AG09319 (cell line): ENCODE measurements around the gene APP.

Source experiments
- DNase-seq: peaks from one replicate; pipeline ENCODE4 v3.0.0-alpha.2; 2010; ENCODE audit warnings: low read depth; ENCODE audit errors: extremely low read depth
- TF ChIP-seq, protein P1 (sequence below): IDR thresholded peaks from 2 replicates; pipeline ENCODE4 v1.5.1; 2011; ENCODE audit warnings: low read depth, mild to moderate bottlenecking, inconsistent platforms, low read length, moderate library complexity

The APP gene

DNA sequence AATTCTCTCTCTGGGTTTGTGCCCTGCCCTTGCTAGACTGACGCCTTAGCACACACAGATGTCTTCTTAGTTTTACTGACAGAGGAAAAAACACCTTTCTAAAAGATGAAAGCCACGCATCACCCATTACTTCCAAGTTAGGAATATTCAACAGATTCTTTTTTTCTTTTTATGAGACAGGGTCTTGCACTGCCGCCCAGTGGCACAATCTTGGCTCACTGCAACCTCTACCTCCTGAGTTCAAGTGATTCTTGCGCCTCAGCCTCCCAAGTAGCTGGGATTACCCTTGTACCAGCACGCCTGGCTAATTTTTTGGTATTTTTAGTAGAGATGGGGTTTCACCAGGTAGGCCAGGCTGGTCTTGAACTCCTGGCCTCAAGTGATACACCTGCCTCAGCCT is 169.2 kb downstream of the APP start:
- no peak for DNase-seq
- TF ChIP-seq, protein P1, sequence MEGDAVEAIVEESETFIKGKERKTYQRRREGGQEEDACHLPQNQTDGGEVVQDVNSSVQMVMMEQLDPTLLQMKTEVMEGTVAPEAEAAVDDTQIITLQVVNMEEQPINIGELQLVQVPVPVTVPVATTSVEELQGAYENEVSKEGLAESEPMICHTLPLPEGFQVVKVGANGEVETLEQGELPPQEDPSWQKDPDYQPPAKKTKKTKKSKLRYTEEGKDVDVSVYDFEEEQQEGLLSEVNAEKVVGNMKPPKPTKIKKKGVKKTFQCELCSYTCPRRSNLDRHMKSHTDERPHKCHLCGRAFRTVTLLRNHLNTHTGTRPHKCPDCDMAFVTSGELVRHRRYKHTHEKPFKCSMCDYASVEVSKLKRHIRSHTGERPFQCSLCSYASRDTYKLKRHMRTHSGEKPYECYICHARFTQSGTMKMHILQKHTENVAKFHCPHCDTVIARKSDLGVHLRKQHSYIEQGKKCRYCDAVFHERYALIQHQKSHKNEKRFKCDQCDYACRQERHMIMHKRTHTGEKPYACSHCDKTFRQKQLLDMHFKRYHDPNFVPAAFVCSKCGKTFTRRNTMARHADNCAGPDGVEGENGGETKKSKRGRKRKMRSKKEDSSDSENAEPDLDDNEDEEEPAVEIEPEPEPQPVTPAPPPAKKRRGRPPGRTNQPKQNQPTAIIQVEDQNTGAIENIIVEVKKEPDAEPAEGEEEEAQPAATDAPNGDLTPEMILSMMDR: no peak

DNA sequence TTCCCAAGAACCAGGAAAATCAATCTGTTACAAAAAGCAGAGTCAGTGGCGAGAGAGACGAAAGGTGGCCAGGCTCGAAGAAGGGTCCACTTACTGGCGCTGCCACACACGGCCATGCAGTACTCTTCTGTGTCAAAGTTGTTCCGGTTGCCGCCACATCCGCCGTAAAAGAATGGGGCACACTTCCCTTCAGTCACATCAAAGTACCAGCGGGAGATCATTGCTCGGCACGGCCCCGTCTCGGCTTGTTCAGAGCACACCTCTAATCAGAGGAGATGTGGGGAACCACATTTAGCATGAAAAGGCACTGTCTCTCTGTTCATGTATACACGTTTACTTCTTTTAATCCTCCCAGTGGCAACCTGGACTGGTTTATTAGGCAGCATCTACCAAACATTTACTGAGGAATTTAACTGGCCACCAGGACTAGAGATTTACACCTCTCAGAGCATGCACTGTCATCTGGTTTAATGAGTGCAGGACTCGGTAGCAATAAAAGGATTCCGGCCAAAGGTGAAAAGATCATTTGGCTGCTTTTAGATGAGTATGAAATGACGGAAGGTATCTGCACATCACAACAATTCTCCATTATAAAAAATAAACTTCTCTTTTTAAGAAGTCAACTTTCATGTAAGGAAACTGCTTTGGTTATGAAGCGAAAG is 170.5 kb downstream of the APP start:
- TF ChIP-seq, protein P1: no peak
- no peak for DNase-seq

DNA sequence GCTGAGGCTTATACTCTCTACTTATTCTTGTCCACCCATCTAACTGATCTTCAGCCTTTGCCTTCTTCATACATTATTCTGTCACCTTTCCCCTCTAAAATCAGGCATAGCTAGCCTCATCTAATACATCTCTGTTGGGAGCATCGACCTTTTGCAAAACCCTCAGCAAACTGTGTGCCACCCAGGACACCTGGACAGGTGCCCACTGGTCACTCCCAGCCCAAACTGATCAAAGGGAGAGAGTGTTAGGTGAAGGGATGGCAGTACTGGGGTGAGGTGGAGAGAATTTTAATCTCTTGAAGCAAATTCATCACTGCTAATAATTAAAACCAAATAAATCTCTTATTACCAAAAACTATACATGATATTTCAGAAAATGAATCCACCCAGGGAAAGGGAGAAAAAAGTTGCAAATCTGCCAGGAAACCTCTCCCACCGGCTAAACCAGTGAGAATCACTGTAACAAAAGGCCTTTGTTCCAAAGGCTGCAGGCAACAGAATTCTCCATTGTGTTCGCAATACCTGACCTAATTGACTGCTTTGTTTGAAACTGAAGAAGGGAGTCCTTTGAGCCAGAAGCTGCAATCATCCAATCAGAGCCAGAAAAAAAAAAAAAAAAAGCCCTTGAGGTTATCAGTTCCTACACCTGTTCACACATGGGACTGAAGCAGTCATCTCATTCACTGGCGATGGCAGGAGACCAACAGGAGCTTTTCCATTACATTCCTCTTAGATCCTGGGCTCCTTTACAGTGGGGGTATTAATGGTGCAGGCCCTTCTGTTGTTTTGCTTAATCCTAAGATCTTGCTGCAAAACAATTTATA is 172.6 kb downstream of the APP start:
- no peak for DNase-seq
- TF ChIP-seq, protein P1: no peak

DNA sequence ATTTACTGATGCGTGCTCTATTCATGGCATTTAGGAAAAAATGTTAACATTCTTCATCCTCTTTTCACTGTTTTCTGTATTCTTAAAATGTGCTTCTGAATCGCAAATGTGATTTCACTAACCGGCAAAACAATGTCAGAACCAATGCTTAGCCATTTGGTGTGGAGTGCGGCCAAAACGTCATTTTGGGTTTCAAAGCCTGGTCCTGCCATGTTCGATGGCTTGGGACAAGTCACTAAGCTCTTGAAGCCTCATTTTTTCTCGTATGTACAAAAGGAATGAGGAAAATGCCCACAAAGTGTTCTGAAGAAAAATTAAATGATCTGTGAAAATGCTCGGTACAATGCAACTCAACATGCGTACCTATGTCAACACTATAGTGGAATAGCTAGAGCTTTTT is 175.3 kb downstream of the APP start:
- DNase-seq: no peak
- TF ChIP-seq, protein P1: no peak

DNA sequence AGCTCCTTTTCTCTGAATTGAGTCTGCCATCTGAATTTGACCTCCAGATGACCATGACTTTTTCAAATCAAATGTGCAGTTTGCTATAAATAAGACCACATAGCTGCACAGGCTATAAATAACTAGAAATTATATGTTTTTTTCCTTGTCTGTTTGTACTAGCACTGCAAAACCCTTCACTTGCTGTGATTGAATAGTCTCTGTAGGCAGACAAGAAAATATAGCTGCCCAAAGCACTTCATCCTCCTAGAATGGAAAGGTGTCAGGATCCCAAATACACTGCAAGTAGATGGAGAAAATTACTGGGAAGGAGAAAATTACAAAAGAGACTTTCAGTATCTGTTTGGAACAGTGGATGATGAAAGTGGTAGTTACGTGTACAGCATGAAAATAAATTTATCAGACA is 175.8 kb downstream of the APP start:
- TF ChIP-seq, protein P1: no peak
- no peak for DNase-seq

DNA sequence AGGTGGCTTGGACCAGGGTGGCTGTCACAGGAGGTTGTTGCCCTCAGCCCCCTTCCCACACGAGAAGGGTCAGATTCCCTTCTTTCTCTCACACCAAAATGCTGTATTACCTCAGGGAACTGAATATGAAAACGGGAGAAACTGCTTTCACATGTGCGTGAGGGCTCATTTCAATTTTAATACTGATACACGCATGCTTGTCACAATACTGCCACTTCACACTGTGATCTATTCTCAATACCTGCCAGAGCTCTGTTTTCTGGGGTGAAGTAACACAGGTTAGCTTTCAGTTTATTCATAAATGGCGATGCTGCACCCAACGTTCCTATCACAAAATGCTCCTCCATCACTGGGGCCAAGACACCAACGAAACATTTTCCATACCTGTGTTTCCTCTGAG is 181.8 kb downstream of the APP start:
- TF ChIP-seq, protein P1: no peak
- no peak for DNase-seq

DNA sequence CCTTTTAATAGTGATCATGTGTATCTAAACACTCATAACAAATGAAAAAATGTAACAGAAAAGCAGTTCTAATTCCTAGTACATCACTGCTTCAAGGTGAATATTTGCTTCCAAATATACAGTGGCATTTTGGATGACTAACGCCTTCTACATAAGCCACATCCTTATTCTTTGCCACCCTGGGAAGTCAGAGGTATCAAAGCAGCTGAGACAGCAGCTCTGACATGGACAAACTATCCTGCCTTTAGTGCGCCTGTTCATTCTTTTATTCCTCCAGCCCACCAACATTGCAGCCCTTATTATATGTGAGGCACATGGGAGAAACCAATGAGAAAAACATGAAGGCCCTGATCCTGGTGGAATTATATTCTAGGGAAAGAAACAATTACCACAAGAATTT is 183.0 kb downstream of the APP start:
- no peak for DNase-seq

More for the DNA sequence above, 183.0 kb downstream of the APP start:
- TF ChIP-seq, protein P1: no peak
